Endothelial cell of umbilical vein (primary cell): Measurements from ENCODE around the gene RGS19. TPM values are rescaled to one million over a fixed set of nuclear protein-coding genes. Genes with fewer than 3 reads are reported as not detected.

Source experiments
- BruUV-seq: library from RNA; stranded (reverse); fragments of 400-500 nt; replicated peaks from 2 replicates; lab custom pipeline; 2021; lab: Mats Ljungman, UMichigan
- CTCF ChIA-PET: fragments of 300-600, 350-600 bp; sonication (Branson Sonifier 250); formaldehyde crosslinking; loops from one replicate; lab custom pipeline; 2021; ENCODE audit warnings: antibody characterized with exemption, inconsistent platforms; lab: Charles Lee
- POLR2A ChIA-PET: fragments of 300-600, 350-600 bp; sonication (Branson Sonifier 250); formaldehyde crosslinking; loops from one replicate; lab custom pipeline; 2021; ENCODE audit warnings: antibody characterized with exemption, inconsistent platforms; lab: Charles Lee
- DNase-seq: peaks from one replicate; pipeline ENCODE4 v3.0.0-alpha.2; 2011; ENCODE audit warnings: low read depth, low spot score
- FAIRE-seq: peaks from 2 replicates; lab custom pipeline; 2011; peaks lifted over from hg19 to GRCh38; lab: Jason Lieb, UNC
- H2AFZ ChIP-seq: 2 replicates; pipeline ENCODE4 v1.6.0; 2012; ENCODE audit warnings: low read depth, low read length, control low read depth, inconsistent platforms
- H3K27ac ChIP-seq: 2 replicates; pipeline ENCODE4 v1.5.1; 2011; ENCODE audit warnings: low read depth, mild to moderate bottlenecking, control low read depth, low read length, moderate library complexity; ENCODE audit not compliant: insufficient read depth
- H3K27me3 ChIP-seq, 2 experiments: 2 replicates each; pipeline versions ENCODE4 v1.6.0 to v1.6.1; 2011; ENCODE audit warnings: low read length in 2 of 2, mixed read lengths in 1 of 2; ENCODE audit not compliant: control insufficient read depth in 2 of 2, insufficient read depth in 2 of 2
- H3K36me3 ChIP-seq, 2 experiments: 2 replicates in 1 of 2; 3 replicates in 1 of 2; pipeline ENCODE4 v1.5.1; 2011; ENCODE audit warnings: low read length in 2 of 2, mild to moderate bottlenecking in 1 of 2, moderate library complexity in 1 of 2; ENCODE audit not compliant: control insufficient read depth in 2 of 2, insufficient read depth in 2 of 2; ENCODE audit errors: extremely low read depth in 1 of 2
- H3K4me1 ChIP-seq: 3 replicates; pipeline ENCODE4 v1.5.1; 2011; ENCODE audit warnings: mild to moderate bottlenecking, low read length; ENCODE audit not compliant: control insufficient read depth, insufficient read depth; ENCODE audit errors: extremely low read depth
- H3K4me2 ChIP-seq: 2 replicates; pipeline ENCODE4 v1.6.1; 2011; ENCODE audit warnings: low read length, control low read depth, mixed read lengths; ENCODE audit not compliant: insufficient read depth
- H3K4me3 ChIP-seq, 3 experiments: fragments of 200-600 bp in 1 of 3; sonication (generic), shearing (Covaris generic) in 1 of 3; replicated peaks in 1 of 3; 2 replicates each; pipeline ENCODE4 v1.5.1; 2011 to 2016; ENCODE audit warnings: control low read depth in 3 of 3, low read length in 3 of 3, mild to moderate bottlenecking in 2 of 3, inconsistent platforms in 1 of 3, low read depth in 1 of 3, moderate library complexity in 1 of 3; ENCODE audit not compliant: insufficient read depth in 1 of 3
- H3K79me2 ChIP-seq: 2 replicates; pipeline ENCODE4 v1.6.0; 2012; ENCODE audit warnings: low read length, inconsistent platforms; ENCODE audit not compliant: control insufficient read depth, insufficient read depth
- H3K9ac ChIP-seq: replicated peaks from 2 replicates; pipeline ENCODE3; 2011; ENCODE audit warnings: low read length, control low read depth; ENCODE audit not compliant: insufficient read depth; ENCODE audit errors: extremely low read depth
- H3K9me1 ChIP-seq: replicated peaks from 3 replicates; pipeline ENCODE4 v1.6.0; 2011; ENCODE audit warnings: mild to moderate bottlenecking, low read length; ENCODE audit not compliant: control insufficient read depth, insufficient read depth; ENCODE audit errors: extremely low read depth
- H3K9me3 ChIP-seq: replicated peaks from 2 replicates; pipeline ENCODE4 v1.5.1; 2012; ENCODE audit warnings: low read length, inconsistent platforms; ENCODE audit not compliant: control insufficient read depth, insufficient read depth
- H4K20me1 ChIP-seq: replicated peaks from 2 replicates; pipeline ENCODE3; 2011; ENCODE audit warnings: mild to moderate bottlenecking, low read length; ENCODE audit not compliant: control insufficient read depth, insufficient read depth; ENCODE audit errors: extremely low read depth
- EZH2 ChIP-seq: IDR thresholded peaks from 2 replicates; pipeline ENCODE4 v1.6.1; 2012; ENCODE audit warnings: borderline replicate concordance, low read depth, mild to moderate bottlenecking, moderate library complexity, low read length, inconsistent platforms; ENCODE audit not compliant: severe bottlenecking
- JUN ChIP-seq: IDR thresholded peaks from 2 replicates; pipeline ENCODE4 v1.6.1; 2011; ENCODE audit warnings: borderline replicate concordance, low read depth; ENCODE audit not compliant: insufficient read length, insufficient read depth
- POLR2AphosphoS5 ChIP-seq: IDR thresholded peaks from 2 replicates; pipeline ENCODE4 v1.6.1; 2012; ENCODE audit warnings: low read depth, mild to moderate bottlenecking, control low read depth, low read length, moderate library complexity; ENCODE audit not compliant: insufficient read depth
- dilution Hi-C: fragments of 300-500 bp; cut with MboI; formaldehyde crosslinking; loops from one replicate; pipeline ENCODE4 v1.15.0; 2019; ENCODE audit warnings: low sequenced_read_pairs; ENCODE audit not compliant: extremely low pct_ligation_motif_present
- intact Hi-C: fragments of 100-400 bp; cut with micrococcal nuclease; formaldehyde crosslinking; loops from one replicate; pipeline ENCODE4 v1.10.0; 2022
- polyA plus RNA-seq, 4 experiments: library from polyadenylated mRNA; depleted of rRNA in 3 of 4; stranded (reverse) in 3 of 4; unstranded in 1 of 4; fragments of >200 nt; gene quantifications; 2 replicates each; pipeline versions ENCODE4 v1.2.1 to v1.2.3, GENCODE V29; 2011 to 2012; ENCODE audit warnings: missing spikeins in 1 of 4
- total RNA-seq: library from RNA; stranded (reverse); gene quantifications from 2 replicates; pipeline ENCODE4 v1.2.3, GENCODE V29; 2021
- TF ChIP-seq, protein P1 (sequence below), 2 donors: IDR thresholded peaks; 1 replicate in 1 of 2; 2 replicates in 1 of 2; pipeline ENCODE4 v1.5.1; 2011; ENCODE audit warnings: low read length in 2 of 2, mild to moderate bottlenecking in 2 of 2, moderate library complexity in 2 of 2, control low read depth in 1 of 2, inconsistent platforms in 1 of 2, low read depth in 1 of 2; ENCODE audit not compliant: insufficient read depth in 1 of 2; ENCODE audit errors: extremely low read depth in 1 of 2
- TF ChIP-seq, protein P2 (sequence below): IDR thresholded peaks from 2 replicates; pipeline ENCODE4 v1.6.1; 2011; ENCODE audit not compliant: insufficient read depth, insufficient read length

Gene RGS19
- total and polyA plus RNA-seq, 2 donors (not counting 3 experiments of a cell fraction or from before 2014, with no cell fraction given) = 27.8 to 33.7 TPM

DNA sequence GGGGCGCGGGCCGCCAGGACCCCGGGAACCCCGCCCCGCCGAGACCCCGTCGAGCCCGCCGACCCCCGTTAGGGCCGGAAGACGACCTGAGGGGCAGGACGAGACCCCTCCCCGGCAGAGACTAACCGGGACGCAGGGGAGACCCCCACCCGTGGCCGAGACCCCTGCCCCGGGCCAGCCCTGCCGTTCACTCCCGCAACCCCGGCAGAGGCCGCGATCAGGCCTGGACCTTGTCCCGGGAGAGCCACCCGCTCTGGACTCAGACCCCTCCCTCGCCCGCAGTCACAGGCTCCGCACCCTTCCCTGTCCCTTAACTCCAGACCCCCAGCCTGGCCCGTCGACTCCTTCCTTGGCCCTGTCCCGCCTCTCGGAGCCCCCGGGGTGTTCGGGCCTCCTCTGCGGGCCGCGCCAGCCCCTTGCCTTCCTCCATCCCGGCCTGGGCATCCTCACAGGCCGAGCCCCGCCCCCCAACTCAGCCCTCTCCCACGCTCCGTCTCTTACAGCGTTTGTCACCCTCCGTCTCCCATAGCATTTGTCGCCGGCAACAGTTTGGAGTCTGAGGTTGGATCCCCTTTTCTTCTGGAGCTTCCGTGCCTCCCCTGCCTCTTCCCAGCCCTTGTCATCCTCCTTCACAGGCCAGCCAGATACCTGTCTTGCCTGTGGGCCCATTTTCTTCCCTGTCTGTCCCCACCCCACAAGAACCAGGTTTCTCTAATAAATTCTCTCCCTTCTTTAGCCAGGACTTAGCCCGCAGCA lies 15.8 kb downstream of the RGS19 start:
- Histone ChIP-seq H3K36me3 (no peaks in the 10 kb centered on the region), H3K27ac (peak overlapping the region; percentile 20), H3K4me3 (peak overlapping the region; percentile 72 to 91 (median 84)), H4K20me1 (no peaks in the 10 kb centered on the region), H3K4me1 (peaks cover 18% of the 10 kb centered on the region), H3K9me3 (no peaks in the 10 kb centered on the region), H3K9ac (peak overlapping the region; percentile 63), H3K79me2 (peaks cover 6% of the 10 kb centered on the region), H3K27me3 (no peaks in the 10 kb centered on the region), H3K9me1 (no peaks in the 10 kb centered on the region), H3K4me2 (peak overlapping the region; percentile 76), H2AFZ (peak overlapping the region; percentile 76)
- POLR2A ChIA-PET = interaction anchor here (0.8 to 1.4 kb wide), 5 partner anchors 10 to 199 kb away, joined by 3 to 11 read pairs (median 3); partner anchors contain the start of gene TPD52L2
- intact Hi-C loops = loop anchor here (1.0 to 10.0 kb wide), 2 partner anchors 61 to 82 kb away; partner anchors contain the start of gene PRPF6
- TF ChIP-seq EZH2 (no peak), POLR2AphosphoS5 (no peak), JUN (no peak)
- TF ChIP-seq, protein P1, sequence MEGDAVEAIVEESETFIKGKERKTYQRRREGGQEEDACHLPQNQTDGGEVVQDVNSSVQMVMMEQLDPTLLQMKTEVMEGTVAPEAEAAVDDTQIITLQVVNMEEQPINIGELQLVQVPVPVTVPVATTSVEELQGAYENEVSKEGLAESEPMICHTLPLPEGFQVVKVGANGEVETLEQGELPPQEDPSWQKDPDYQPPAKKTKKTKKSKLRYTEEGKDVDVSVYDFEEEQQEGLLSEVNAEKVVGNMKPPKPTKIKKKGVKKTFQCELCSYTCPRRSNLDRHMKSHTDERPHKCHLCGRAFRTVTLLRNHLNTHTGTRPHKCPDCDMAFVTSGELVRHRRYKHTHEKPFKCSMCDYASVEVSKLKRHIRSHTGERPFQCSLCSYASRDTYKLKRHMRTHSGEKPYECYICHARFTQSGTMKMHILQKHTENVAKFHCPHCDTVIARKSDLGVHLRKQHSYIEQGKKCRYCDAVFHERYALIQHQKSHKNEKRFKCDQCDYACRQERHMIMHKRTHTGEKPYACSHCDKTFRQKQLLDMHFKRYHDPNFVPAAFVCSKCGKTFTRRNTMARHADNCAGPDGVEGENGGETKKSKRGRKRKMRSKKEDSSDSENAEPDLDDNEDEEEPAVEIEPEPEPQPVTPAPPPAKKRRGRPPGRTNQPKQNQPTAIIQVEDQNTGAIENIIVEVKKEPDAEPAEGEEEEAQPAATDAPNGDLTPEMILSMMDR (IDR thresholded peaks at IDR 0.05; ENCODE audit: extremely low read depth in 1 of 2, insufficient read depth in 1 of 2, low read depth in 1 of 2, low read length in 2 of 2) = no peak
- TF ChIP-seq, protein P2, sequence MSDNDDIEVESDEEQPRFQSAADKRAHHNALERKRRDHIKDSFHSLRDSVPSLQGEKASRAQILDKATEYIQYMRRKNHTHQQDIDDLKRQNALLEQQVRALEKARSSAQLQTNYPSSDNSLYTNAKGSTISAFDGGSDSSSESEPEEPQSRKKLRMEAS = no peak
- FAIRE-seq = no peak
- TSS peak; percentile 53 for BruUV-seq
- DNase-seq = no peak
- dilution Hi-C loops = no loop called here
- CTCF ChIA-PET = interaction anchor here (1.0 to 15.2 kb wide), 9 partner anchors 9 to 90 kb away, joined by 3 to 412 read pairs (median 6); partner anchors contain the start of genes C20orf204, OPRL1, PRPF6 and SAMD10
